ENCODE data around the gene ANTKMT.

ANTKMT gene

GRCh38 chr16:680625-680945 is 40.4 kb upstream of the ANTKMT start:
- no peak for DNase-seq (ENCODE audit: extremely low spot score)
- ChIA-PET POLR2A (interaction anchor here (0.6 to 3.0 kb wide), 11 partner anchors 8 to 112 kb away, joined by 3 to 33 read pairs (median 4); partner anchors contain the start of genes ANTKMT and WDR24), CTCF (no interaction called here)
- TF ChIP-seq SUZ12 (IDR thresholded peaks at IDR 0.05) (no peak), SP1 (IDR thresholded peaks at IDR 0.05) (no peak), LEF1 (IDR thresholded peaks at IDR 0.05; ENCODE audit: borderline replicate concordance) (no peak), FOXA1 (IDR thresholded peaks at IDR 0.05) (no peak), HDGF (IDR thresholded peaks at IDR 0.05; ENCODE audit: borderline replicate concordance) (no peak), ELF4 (IDR thresholded peaks at IDR 0.05) (no peak), L3MBTL2 (conservative IDR thresholded peaks at IDR 0.05) (no peak), CTBP1 (IDR thresholded peaks at IDR 0.05; ENCODE audit: borderline replicate concordance) (no peak), ZNF384 (IDR thresholded peaks at IDR 0.05) (no peak)

- POLR2A ChIA-PET: interaction anchor here (0.8 to 3.0 kb wide), 13 partner anchors 9 to 45 kb away, joined by 3 to 33 read pairs (median 5); partner anchors contain the start of genes ANTKMT, METTL26, RHOT2 and WDR24
- TF ChIP-seq SUZ12 (IDR thresholded peaks at IDR 0.05) (no peak), FOXM1 (IDR thresholded peaks at IDR 0.05; ENCODE audit: borderline replicate concordance) (no peak), SP1 (IDR thresholded peaks at IDR 0.05) (no peak), PKNOX1 (IDR thresholded peaks at IDR 0.05) (no peak), ZNF384 (IDR thresholded peaks at IDR 0.05) (no peak), NFRKB (IDR thresholded peaks at IDR 0.05) (no peak), LEF1 (IDR thresholded peaks at IDR 0.05; ENCODE audit: borderline replicate concordance) (no peak), FOXA1 (IDR thresholded peaks at IDR 0.05) (no peak), ELF4 (IDR thresholded peaks at IDR 0.05) (no peak), BHLHE40 (IDR thresholded peaks at IDR 0.05; ENCODE audit: borderline replicate concordance) (no peak), FOXK2 (IDR thresholded peaks at IDR 0.05) (no peak), HDGF (IDR thresholded peaks at IDR 0.05; ENCODE audit: borderline replicate concordance) (no peak), TARDBP (IDR thresholded peaks at IDR 0.05) (no peak), CTBP1 (IDR thresholded peaks at IDR 0.05; ENCODE audit: borderline replicate concordance) (no peak), L3MBTL2 (conservative IDR thresholded peaks at IDR 0.05) (no peak), ARNT (IDR thresholded peaks at IDR 0.05) (no peak)
- CTCF ChIA-PET: no interaction called here
- no peak for DNase-seq (ENCODE audit: extremely low spot score)
Observed at GRCh38 chr16:680967-681745, 39.8 kb upstream of the ANTKMT start.

DNA sequence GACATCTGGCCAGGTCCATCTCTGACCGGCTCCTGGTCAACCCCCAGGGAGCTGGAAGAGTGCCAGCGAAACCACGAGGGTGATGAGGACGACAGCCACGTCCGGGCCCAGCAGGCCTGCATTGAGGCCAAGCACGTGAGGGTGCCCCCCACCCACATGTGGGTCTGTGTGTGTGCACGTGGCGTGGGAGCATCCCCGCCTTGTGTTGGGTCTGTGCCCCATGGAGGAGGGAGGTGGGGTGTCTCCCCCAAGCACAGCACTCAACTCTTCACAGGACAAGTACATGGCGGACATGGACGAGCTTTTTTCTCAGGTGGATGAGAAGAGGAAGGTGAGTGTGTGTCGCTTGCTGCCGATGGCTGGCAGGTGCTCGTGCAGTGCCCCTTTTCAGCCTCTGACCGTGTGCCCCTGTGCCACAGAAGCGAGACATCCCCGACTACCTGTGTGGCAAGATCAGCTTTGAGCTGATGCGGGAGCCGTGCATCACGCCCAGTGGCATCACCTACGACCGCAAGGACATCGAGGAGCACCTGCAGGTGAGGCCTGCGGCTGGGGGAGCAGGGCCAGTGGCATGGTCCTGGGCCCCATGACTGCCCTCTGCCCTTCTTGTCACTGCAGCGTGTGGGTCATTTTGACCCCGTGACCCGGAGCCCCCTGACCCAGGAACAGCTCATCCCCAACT is 39.1 kb upstream of the ANTKMT start:
- peak; percentile 82 for TF ChIP-seq L3MBTL2 (conservative IDR thresholded peaks at IDR 0.05)
- no peak for TF ChIP-seq FOXM1 (IDR thresholded peaks at IDR 0.05; ENCODE audit: borderline replicate concordance)
- 0 out of 2 replicates have a peak, but pooled peaks have one; percentile 22 for TF ChIP-seq HDGF (IDR thresholded peaks at IDR 0.05; ENCODE audit: borderline replicate concordance)
- POLR2A ChIA-PET: interaction anchor here (0.8 to 3.0 kb wide), 11 partner anchors 8 to 46 kb away, joined by 3 to 33 read pairs (median 5); partner anchors contain the start of genes ANTKMT, METTL26, RHOT2 and WDR24
- CTCF ChIA-PET: no interaction called here
- DNase-seq (ENCODE audit: extremely low spot score): no peak

GRCh38 chr16:682493-683395 is 38.2 kb upstream of the ANTKMT start:
- CTCF ChIA-PET: no interaction called here
- POLR2A ChIA-PET: interaction anchor here (1.3 to 3.0 kb wide), 6 partner anchors 7 to 46 kb away, joined by 5 to 33 read pairs (median 10); partner anchors contain the start of genes ANTKMT, METTL26, RHOT2 and WDR24
- TF ChIP-seq L3MBTL2 (conservative IDR thresholded peaks at IDR 0.05) (peak; percentile 42), ELF4 (IDR thresholded peaks at IDR 0.05) (no peak), ARNT (IDR thresholded peaks at IDR 0.05) (no peak), CTBP1 (IDR thresholded peaks at IDR 0.05; ENCODE audit: borderline replicate concordance) (no peak)
- DNase-seq (ENCODE audit: extremely low spot score): no peak

DNA sequence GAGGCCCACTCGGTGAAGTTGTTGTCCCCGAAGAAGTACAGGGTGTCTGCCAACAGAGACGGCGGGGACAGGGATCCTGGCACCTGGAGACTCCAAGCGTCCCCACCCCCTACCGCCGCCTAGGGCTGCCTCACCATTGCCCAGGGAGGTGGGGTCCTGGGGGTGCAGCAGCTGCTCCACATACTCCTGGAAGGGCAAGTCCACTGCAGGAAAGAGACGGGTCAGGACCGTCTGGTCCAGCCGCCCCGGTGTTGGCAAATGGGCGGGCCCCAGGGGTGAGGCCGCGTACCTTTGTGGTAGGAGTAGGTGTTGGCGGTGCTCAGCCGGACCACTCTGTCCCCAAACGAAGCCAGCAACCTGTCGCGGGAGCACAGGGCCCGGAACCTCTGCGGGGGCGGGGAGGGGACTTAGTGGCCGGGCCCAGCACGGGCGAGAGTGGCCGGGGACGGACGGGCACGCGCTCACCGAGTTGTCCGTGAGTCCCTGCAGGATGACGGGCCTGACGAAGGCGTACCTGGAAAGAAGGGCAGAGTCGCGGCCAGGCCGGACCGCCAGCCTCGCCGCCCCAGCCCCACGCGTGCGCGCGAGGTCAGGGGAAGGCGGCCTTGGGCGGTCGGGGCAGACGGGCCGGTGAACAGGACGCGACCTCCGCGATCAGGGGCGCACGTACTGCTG is 37.4 kb upstream of the ANTKMT start:
- TF ChIP-seq SP1 (IDR thresholded peaks at IDR 0.05): no peak
- no peak for TF ChIP-seq LEF1 (IDR thresholded peaks at IDR 0.05; ENCODE audit: borderline replicate concordance)
- no peak for TF ChIP-seq ZNF384 (IDR thresholded peaks at IDR 0.05)
- TF ChIP-seq PKNOX1 (IDR thresholded peaks at IDR 0.05): no peak
- TF ChIP-seq ARNT (IDR thresholded peaks at IDR 0.05): no peak
- TF ChIP-seq FOXK2 (IDR thresholded peaks at IDR 0.05): no peak
- no peak for TF ChIP-seq FOXA1 (IDR thresholded peaks at IDR 0.05)
- no peak for TF ChIP-seq CTBP1 (IDR thresholded peaks at IDR 0.05; ENCODE audit: borderline replicate concordance)
- TF ChIP-seq ELF4 (IDR thresholded peaks at IDR 0.05): no peak
- TF ChIP-seq HDGF (IDR thresholded peaks at IDR 0.05; ENCODE audit: borderline replicate concordance): peak; percentile 58; the same call in 1 of the 2 replicates
- TF ChIP-seq FOXM1 (IDR thresholded peaks at IDR 0.05; ENCODE audit: borderline replicate concordance): no peak
- TF ChIP-seq SUZ12 (IDR thresholded peaks at IDR 0.05): no peak
- peak; percentile 33 for TF ChIP-seq L3MBTL2 (conservative IDR thresholded peaks at IDR 0.05)
- TF ChIP-seq NFRKB (IDR thresholded peaks at IDR 0.05): no peak
- ChIA-PET POLR2A (interaction anchor here (1.4 kb wide), 1 partner anchor 38 kb away, joined by 4 read pairs; the partner anchor contains the start of gene ANTKMT), CTCF (no interaction called here)
- no peak for DNase-seq (ENCODE audit: extremely low spot score)

Measured in HEK293T (cell line).